Breast epithelium (tissue), 3 donors: Measurements from ENCODE around the gene PTPRN2.

Experiments used
- CTCF ChIP-seq, 3 donors: fragments of 450-650 bp; IDR thresholded peaks; one replicate each; pipeline ENCODE4 v1.5.1; 2016 to 2017; ENCODE audit warnings: antibody characterized with exemption in 3 of 3, mild to moderate bottlenecking in 3 of 3, moderate library complexity in 3 of 3
- POLR2A ChIP-seq: fragments of 450-650 bp; IDR thresholded peaks from one replicate; pipeline ENCODE4 v1.6.1; 2016; ENCODE audit warnings: antibody characterized with exemption, mild to moderate bottlenecking, moderate library complexity
- POLR2AphosphoS5 ChIP-seq, 3 donors: sonication (generic); formaldehyde crosslinking; IDR thresholded peaks; one replicate each; pipeline ENCODE4 v1.6.1; 2017; ENCODE audit warnings: antibody characterized with exemption in 3 of 3

DNA sequence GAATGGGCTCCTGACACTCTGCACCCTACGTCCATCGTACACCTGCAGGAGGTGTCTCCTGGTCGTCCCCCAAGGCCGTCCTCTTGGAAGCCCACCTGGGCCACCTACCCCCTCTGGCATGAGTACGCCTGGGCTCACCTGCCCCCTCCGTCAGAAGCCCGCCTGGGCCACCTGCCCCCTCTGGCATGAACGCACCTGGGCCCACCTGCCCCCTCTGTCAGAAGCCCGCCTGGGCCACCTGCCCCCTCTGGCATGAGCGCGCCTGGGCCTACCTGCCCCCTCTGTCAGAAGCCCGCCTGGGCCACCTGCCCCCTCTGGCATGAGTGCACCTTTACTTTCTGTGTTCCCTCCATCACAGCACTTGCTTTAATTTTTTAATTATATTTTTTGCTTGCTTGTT lies 401.2 kb downstream of the PTPRN2 start:
- TF ChIP-seq CTCF (IDR thresholded peaks at IDR 0.05) (no peak), POLR2A (no peak), POLR2AphosphoS5 (IDR thresholded peaks at IDR 0.05) (no peak)
